ENCODE measurements around the gene P4HA3.
"Not testable (repeated sequence)": the region's sequence is repeated elsewhere in the genome, so short reads cannot be mapped to it uniquely, and the experiment has no call there.

Gene P4HA3

GRCh38 chr11:74311352-74311926, at the start of gene P4HA3:
TSS of gene P4HA3 (minus strand) at chr11:74311640. CDS start at chr11:74311611, 29 bp downstream.
- peak; percentile 15 for DNase-seq

GRCh38 chr11:74357449-74357848, 46.0 kb upstream of the P4HA3 start:
- no peak for DNase-seq

DNA sequence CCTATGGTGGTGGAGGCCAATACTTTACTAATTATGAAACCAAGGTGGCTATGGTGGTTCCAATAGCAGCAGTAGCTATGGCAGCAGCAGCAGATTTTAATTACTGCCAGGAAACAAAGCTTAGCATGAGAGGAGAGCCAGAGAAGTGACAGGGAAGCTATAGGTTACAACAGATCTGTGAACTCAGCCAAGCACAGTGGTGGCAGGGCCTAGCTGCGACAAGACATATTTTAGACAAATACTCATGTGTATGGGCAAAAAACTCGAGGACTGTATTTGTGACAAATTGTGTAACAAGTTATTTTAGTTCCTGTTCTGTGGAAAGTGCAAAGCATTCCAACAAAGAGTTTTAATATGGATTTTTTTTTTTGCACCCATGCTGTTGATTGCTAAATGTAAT, 44.2 kb upstream of the P4HA3 start:
- no peak for DNase-seq

DNA sequence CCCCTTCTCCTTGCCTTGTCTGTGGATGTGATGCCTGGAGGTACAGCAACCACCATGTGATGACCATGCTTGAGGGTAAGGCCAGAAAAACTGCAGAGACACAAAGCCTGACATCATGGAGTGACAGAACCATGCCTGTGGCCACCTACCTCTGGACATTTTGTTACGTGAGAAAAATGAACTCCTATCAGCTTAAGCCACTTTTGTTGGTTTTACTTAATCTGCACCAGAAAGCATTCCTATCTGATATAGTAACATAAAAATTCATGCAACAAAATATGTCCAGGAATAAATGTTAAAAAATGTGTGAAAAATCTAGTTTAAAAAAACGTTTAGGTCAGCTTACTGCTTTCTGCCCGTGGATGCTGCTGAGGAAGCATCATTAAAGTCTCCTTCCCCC, 42.6 kb upstream of the P4HA3 start:
- no peak for DNase-seq

GRCh38 chr11:74347381-74347780, 35.9 kb upstream of the P4HA3 start:
- no peak for DNase-seq

- no peak for DNase-seq
Observed at GRCh38 chr11:74345420-74345819, 34.0 kb upstream of the P4HA3 start.

GRCh38 chr11:74341921-74342320, 30.5 kb upstream of the P4HA3 start:
- DNase-seq = no peak

DNA sequence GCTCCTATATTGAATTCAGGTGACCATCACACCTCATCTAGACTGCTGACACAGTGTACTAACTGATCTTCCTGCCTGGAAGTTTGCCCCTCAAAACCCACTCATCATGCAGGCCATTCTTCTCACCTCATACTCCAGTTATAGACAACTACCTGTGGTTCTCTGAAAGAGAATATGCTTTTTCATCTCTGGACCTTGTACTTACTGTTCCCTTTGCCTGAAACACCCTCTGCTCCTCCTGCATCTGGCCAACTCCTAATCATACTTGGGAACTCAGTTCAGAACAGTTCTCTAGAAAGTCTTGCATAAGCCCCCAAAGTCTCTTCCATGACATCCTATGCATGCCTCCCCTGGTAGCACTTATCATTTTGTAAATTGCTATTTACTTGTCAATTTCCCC, 28.2 kb upstream of the P4HA3 start:
- DNase-seq = no peak

- DNase-seq = no peak
Observed at GRCh38 chr11:74338963-74339362, 27.5 kb upstream of the P4HA3 start.

DNA sequence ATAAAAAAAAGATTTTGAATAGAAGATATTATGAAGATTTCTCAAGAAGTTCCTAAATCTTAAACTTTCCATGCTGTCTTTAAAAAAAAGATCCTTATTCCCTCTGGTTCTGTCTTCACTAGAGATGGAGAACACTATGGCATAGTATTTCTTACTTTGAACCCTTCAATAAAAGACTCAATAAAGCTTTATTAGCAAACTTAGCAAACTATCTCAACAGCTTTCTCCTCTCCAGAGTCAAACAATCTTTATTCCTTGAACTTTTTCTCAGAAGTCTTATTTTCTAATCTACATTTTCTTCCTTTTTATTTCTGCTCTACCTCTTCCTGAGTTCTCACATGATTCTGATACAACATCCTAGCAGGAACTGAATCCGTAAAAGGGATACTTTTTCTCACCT, 21.8 kb upstream of the P4HA3 start:
- DNase-seq = no peak

DNA sequence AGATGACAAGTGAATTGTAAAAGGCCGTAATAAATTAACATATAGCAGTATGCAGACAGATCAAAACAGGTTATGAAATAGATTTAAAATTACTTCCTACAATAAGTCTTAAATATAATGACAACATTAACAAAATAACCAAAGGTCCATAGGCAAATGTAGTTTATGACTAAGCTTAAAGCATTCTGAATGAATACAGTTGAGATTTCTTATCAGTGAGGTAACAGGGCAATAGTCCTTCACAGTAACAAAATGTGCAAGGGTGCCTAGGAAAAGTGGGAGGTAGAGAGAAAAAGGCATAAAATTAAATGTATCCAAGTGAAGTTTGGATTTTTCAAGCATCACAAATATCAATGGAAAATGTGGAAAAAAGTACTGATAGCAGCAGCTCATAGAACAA, 20.9 kb upstream of the P4HA3 start:
- no peak for DNase-seq

DNA sequence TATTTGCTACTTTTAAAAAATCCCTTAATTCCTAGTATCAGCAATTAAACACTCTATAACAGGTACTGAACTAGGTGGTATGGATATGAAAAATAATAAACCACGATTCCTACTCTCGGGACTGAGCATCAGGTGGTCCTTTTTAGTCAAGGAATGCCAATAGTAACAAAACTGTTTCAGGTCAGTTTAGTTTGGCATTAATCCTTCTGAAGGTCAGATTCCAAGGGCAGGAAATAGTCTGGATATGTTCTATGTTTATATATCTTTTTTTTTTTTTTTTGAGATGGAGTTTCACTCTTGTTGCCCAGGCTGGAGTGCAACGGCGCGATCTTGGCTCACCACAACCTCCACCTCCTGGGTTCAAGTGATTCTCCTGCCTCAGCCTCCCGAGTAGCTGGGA, 19.6 kb upstream of the P4HA3 start:
- not testable (repeated sequence) for DNase-seq

DNA sequence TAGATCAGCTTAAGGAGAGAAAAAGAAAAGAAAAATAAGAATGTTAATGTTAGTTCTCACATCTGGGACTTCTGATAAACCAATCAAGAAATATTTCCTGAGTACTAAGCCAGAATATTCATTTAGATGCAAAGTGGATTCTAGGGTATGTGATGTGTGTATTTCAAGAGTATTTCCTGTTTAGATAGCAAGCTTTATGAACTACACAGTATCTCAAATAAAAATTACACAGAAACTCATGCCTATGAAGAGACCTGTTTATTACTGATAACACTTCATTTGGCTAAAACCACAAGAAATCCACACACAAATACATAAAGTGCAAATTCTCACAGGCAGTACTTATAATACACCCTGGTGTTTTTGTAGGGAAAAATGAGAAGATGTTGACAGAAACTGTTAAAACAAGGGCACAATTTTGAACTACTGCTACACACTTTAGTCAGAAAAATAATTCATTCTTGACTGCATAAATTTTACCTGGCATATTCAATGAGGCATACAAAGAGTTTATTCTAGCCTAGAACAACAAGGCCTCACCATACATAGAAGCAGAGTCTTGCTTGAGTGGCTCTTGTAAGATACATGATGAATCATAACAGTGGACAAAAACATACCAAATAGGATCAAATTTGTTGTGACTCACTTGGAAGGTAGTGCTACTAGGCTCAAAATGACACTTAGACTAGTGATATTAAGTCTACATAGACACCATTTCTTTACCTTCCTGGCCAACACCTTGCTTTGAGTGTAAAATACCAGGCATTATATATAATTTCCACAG, 18.8 kb upstream of the P4HA3 start:
- DNase-seq = no peak

GRCh38 chr11:74327076-74327475, 15.6 kb upstream of the P4HA3 start:
- DNase-seq = no peak

- no peak for DNase-seq
Observed at GRCh38 chr11:74326665-74327064, 15.2 kb upstream of the P4HA3 start.

- no peak for DNase-seq
Observed at GRCh38 chr11:74325649-74326645, 14.5 kb upstream of the P4HA3 start.

DNA sequence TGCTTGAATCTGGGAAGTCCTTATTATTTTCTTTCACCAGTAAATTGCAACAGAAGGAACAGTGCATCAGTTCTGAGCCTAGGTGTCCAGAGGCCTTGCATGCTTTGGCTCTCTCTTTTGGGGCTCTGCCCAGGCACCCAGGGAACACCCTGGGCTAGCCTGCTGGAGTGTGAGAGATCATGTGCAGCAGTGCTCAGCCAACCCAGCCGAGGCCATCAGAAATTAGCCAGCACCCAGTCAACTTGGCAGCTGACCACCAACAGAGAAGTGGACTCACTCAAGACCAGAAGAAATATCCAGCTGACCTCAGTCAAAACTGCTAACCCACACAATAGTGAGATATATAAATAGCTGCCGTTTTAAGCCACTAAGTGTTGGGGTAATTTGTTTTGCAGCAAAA, 11.2 kb upstream of the P4HA3 start:
- DNase-seq = no peak

DNA sequence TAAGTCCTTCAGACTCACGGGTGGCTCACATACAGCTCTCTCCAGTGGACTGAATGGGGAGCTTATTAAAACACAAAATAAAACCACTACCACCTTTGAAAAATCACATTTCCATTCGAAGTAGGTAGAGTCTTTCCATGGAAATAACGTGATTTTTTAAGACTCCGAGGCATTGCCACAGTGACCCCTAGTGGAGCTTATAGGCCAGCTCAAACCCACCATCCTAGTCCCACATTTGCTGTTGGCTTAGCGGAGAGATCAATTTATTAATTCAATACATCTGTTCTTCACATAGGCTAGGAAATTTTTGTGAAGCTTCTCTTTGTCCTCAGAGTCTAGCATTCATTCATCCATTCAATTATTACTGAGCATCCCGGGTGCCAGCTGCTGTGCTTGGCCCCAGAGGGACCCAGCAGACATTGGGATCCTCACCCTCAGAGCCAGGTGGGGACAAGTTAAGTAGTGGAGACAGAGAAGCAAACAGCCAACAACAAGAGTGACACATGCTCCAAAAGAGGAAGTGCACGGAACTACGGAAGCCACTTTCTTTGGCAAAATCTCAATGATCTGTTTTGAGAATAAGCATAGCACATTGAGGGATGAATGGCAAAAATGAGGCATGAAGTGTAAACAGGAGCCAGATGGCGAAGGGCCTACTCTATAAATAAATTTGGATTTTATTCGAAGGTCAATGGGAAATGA, 10.2 kb upstream of the P4HA3 start:
- no peak for DNase-seq

GRCh38 chr11:74320538-74320937, 9.1 kb upstream of the P4HA3 start:
- no peak for DNase-seq

- DNase-seq = no peak
Observed at GRCh38 chr11:74319139-74319816, 7.8 kb upstream of the P4HA3 start.

- DNase-seq = no peak
Observed at GRCh38 chr11:74318241-74318932, 6.9 kb upstream of the P4HA3 start.
